Breast epithelium (tissue), 4 donors: Measurements from ENCODE around the gene ZNF579. TPM values are rescaled to one million over a fixed set of nuclear protein-coding genes. Genes with fewer than 3 reads are reported as not detected.

Experiments used
- DNase-seq, 2 donors: peaks; one replicate each; pipeline ENCODE4 v3.0.0-alpha.2; 2019; ENCODE audit warnings: low spot score in 2 of 2
- H3K27ac ChIP-seq, 2 donors: fragments of 200-600 bp; sonication (generic) in 1 of 2; one replicate each; pipeline ENCODE4 v1.5.1; 2016 to 2019; ENCODE audit warnings: mild to moderate bottlenecking in 1 of 2
- H3K27me3 ChIP-seq, 2 donors: fragments of 200-600 bp; sonication (generic) in 1 of 2; one replicate each; pipeline versions ENCODE4 v1.5.1 to v1.6.0; 2017 to 2019; ENCODE audit warnings: control low read depth in 1 of 2, mild to moderate bottlenecking in 1 of 2
- H3K36me3 ChIP-seq: fragments of 200-600 bp; one replicate; pipeline ENCODE4 v1.5.1; 2019
- H3K4me1 ChIP-seq, 2 donors: fragments of 200-600 bp; sonication (generic); one replicate each; pipeline ENCODE4 v1.5.1; 2016 to 2019; ENCODE audit warnings: control low read depth in 1 of 2
- H3K4me3 ChIP-seq, 3 donors: fragments of 200-600 bp; sonication (generic); 1 replicate in 2 of 3; 2 replicates in 1 of 3; pipeline ENCODE4 v1.5.1; 2016 to 2019; ENCODE audit warnings: mild to moderate bottlenecking in 3 of 3, moderate library complexity in 2 of 3
- H3K9me3 ChIP-seq, 2 donors: fragments of 200-600 bp; sonication (generic) in 1 of 2; one replicate each; pipeline ENCODE4 v1.5.1; 2016 to 2019; ENCODE audit warnings: control low read depth in 1 of 2
- POLR2A ChIP-seq: fragments of 450-650 bp; IDR thresholded peaks from one replicate; pipeline ENCODE4 v1.6.1; 2016; ENCODE audit warnings: antibody characterized with exemption, mild to moderate bottlenecking, moderate library complexity
- POLR2AphosphoS5 ChIP-seq, 3 donors: sonication (generic); formaldehyde crosslinking; IDR thresholded peaks; one replicate each; pipeline ENCODE4 v1.6.1; 2017; ENCODE audit warnings: antibody characterized with exemption in 3 of 3
- intact Hi-C: fragments of 100-400 bp; cut with DNase I; formaldehyde crosslinking; loops from one replicate; pipeline ENCODE4 v1.15.1; 2023; ENCODE audit warnings: low total_unique reads
- total RNA-seq, 3 donors: library from RNA; depleted of rRNA; stranded (reverse); fragments of >200 nt; gene quantifications; one replicate each; pipeline ENCODE4 v1.1.0, GENCODE V29; 2016
- TF ChIP-seq, protein P1 (sequence below), 3 donors: fragments of 450-650 bp; IDR thresholded peaks; one replicate each; pipeline ENCODE4 v1.5.1; 2016 to 2017; ENCODE audit warnings: antibody characterized with exemption in 3 of 3, mild to moderate bottlenecking in 3 of 3, moderate library complexity in 3 of 3

ZNF579 gene
- total RNA-seq, 3 donors from 2014 or later, result 1.6 to 2.3 (median 1.6) TPM

DNA sequence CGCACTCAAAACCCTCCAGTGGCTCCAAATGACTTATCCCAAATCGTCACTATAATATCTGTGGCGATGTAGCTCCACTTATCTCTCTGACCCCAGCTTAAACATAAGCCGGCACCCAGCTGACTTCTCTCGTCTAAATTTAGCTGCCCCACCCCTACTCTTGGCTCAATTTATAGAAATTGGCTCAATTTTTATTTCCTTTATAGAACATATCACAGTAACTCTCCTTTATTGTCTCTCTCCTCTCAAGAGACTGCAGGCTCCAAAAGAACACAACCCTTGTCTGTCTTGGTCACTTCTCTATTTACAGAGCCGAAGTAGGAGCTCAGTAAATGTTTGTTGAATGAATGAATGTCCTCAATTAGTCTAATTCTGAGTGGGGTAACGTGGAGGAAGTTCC lies 42.9 kb upstream of the ZNF579 start:
- TF ChIP-seq POLR2A (no peak), POLR2AphosphoS5 (IDR thresholded peaks at IDR 0.05) (no peak)
- TF ChIP-seq, protein P1, sequence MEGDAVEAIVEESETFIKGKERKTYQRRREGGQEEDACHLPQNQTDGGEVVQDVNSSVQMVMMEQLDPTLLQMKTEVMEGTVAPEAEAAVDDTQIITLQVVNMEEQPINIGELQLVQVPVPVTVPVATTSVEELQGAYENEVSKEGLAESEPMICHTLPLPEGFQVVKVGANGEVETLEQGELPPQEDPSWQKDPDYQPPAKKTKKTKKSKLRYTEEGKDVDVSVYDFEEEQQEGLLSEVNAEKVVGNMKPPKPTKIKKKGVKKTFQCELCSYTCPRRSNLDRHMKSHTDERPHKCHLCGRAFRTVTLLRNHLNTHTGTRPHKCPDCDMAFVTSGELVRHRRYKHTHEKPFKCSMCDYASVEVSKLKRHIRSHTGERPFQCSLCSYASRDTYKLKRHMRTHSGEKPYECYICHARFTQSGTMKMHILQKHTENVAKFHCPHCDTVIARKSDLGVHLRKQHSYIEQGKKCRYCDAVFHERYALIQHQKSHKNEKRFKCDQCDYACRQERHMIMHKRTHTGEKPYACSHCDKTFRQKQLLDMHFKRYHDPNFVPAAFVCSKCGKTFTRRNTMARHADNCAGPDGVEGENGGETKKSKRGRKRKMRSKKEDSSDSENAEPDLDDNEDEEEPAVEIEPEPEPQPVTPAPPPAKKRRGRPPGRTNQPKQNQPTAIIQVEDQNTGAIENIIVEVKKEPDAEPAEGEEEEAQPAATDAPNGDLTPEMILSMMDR (IDR thresholded peaks at IDR 0.05), result no peak
- intact Hi-C loops, result no loop called here
- Histone ChIP-seq H3K27ac (peak overlapping the region; percentile 97 to 99), H3K4me3 (peak overlapping the region; percentile 58 to 74 (median 66)), H3K27me3 (no peaks in the 10 kb centered on the region), H3K9me3 (no peaks in the 10 kb centered on the region), H3K4me1 (no peaks in the 10 kb centered on the region), H3K36me3 (no peaks in the 10 kb centered on the region)
- DNase-seq, result no peak

DNA sequence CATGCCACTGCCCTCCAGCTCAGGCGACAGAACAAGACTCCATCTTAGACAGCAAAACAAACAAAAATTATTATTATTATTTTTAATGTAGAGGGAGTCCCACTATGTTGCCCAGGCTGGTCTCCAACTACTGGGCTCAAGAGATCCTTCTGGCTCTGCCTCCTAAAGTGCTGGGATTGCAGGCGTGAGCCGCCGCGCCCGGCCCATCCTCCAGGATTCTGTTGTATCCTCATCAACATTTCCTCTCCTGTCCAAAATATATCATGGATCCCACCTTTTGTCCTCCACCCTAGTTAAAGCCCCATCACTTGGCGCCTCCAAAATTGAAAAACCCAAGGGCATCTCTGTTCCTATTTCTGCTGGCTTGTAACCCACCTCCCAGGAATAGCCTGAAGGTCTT lies 42.5 kb upstream of the ZNF579 start:
- no peaks in the 10 kb centered on the region for H3K9me3 ChIP-seq
- TF ChIP-seq, protein P1 (IDR thresholded peaks at IDR 0.05), result no peak
- TF ChIP-seq POLR2A (no peak), POLR2AphosphoS5 (IDR thresholded peaks at IDR 0.05) (no peak)
- no peaks in the 10 kb centered on the region for H3K36me3 ChIP-seq
- DNase-seq, result no peak
- intact Hi-C loops, result no loop called here
- peak overlapping the region in 1 of 2 donors; percentile 97 for H3K27ac ChIP-seq
- no peak overlapping the region for H3K4me3 ChIP-seq
- H3K27me3 ChIP-seq, result no peaks in the 10 kb centered on the region
- H3K4me1 ChIP-seq, result no peaks in the 10 kb centered on the region

DNA sequence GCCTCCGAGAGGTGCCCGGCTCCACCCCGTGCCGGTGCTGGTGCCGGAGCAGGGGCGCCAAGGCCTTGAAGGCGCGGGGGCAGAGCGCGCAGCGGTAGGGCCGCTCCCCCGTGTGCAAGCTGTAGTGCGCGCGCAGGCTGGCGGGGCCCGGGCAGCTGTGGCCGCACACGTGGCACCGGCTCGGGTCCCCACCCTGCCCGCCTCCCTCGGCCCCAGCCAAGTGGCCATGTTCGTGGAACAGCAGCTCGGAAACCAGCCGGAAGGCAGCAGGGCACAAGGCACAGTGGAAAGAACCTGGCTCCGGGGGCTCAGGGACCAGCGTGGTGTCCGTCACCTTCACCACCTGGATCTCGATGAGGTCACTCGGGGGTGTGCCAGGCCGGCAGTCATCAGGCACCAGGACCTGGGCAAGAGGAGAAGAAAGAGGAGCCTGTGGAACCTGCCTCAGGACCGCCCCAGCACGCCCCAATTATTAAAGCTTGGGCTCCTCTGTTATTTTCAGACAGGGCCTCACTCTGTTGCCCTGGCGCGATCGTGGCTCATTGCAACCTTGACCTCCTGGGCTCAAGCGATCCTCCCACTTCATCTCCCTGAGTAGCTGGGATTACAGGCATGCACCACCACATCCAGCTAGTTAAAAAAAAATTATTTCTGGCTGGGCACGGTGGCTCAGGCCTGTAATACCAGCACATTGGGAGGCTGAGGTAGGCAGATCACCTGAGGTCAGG lies 41.8 kb upstream of the ZNF579 start:
- Histone ChIP-seq H3K4me3 (no peak overlapping the region), H3K27me3 (no peaks in the 10 kb centered on the region), H3K4me1 (no peaks in the 10 kb centered on the region), H3K9me3 (no peaks in the 10 kb centered on the region), H3K27ac (no peak overlapping the region), H3K36me3 (no peaks in the 10 kb centered on the region)
- intact Hi-C loops, result no loop called here
- no peak for DNase-seq
- TF ChIP-seq POLR2AphosphoS5 (IDR thresholded peaks at IDR 0.05) (no peak), POLR2A (no peak)
- TF ChIP-seq, protein P1 (IDR thresholded peaks at IDR 0.05), result no peak

DNA sequence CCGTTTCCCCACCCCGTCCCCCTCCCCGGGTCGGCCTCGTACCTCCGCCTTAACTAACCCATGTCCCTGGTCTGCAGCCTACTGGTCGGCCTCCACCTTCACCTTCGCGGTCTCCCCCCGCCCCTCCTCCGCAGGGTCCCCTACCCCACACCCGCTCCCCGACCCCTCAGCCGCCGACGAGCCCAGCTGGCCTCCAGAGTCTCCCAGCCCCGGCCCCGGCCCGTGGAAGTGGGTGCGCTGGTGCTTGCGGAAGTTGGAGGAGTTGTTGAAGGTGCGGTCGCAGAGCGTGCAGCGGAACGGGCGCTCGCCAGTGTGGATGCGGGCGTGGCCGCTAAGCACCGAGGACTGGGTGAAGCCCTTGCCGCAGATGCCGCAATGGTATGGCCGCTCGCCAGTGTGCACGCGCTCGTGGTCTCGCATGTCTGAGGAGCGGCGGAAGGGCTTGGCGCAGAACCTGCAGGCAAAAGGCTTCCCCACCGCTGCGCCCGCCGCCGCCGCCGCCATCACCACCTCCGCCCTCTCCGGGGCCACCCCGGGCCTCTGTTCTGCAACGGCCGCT lies 41.1 kb upstream of the ZNF579 start:
- no peaks in the 10 kb centered on the region for H3K36me3 ChIP-seq
- intact Hi-C loops, result no loop called here
- no peak for DNase-seq
- H3K9me3 ChIP-seq, result no peaks in the 10 kb centered on the region
- TF ChIP-seq, protein P1 (IDR thresholded peaks at IDR 0.05), result no peak
- no peak for TF ChIP-seq POLR2A
- TF ChIP-seq POLR2AphosphoS5 (IDR thresholded peaks at IDR 0.05), result no peak
- H3K27me3 ChIP-seq, result no peaks in the 10 kb centered on the region
- no peak overlapping the region for H3K4me3 ChIP-seq
- H3K4me1 ChIP-seq, result no peaks in the 10 kb centered on the region
- H3K27ac ChIP-seq, result no peak overlapping the region

DNA sequence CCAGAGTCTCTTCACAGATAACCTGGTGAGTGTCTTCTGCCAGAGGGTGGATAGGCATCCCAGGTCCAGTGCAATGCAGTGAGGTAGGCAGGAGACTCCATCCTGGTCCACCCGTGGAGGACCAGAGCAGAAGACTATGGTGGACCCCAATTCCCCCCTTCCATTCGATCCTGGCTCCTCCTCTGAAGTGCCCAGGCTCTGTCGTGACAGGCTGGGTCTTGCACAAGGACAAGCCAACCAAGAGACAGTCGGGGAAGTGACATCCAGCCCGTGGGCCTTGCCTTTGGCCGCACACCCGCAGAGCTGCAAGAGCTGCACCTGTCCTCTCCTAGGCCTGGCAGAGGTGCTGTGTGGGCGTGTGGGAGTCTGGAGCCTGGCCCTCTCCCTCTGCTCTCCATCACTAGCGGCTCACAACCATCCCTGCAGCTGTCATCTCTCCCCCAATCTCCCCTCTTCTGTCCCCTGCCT lies 40.6 kb upstream of the ZNF579 start:
- no peak for TF ChIP-seq POLR2A
- TF ChIP-seq, protein P1 (IDR thresholded peaks at IDR 0.05), result no peak
- no peak for TF ChIP-seq POLR2AphosphoS5 (IDR thresholded peaks at IDR 0.05)

More for the DNA sequence above, 40.6 kb upstream of the ZNF579 start:
- Histone ChIP-seq H3K36me3 (no peaks in the 10 kb centered on the region), H3K4me1 (no peaks in the 10 kb centered on the region), H3K9me3 (no peaks in the 10 kb centered on the region), H3K27ac (no peak overlapping the region), H3K4me3 (no peak overlapping the region), H3K27me3 (no peaks in the 10 kb centered on the region)
- intact Hi-C loops, result no loop called here
- DNase-seq, result no peak
